PFSK-1 (cell line): Measurements from ENCODE around the gene FABP6.

Source experiments
- FOXP2 ChIP-seq: optimal IDR thresholded peaks from 2 replicates; pipeline ENCODE3; 2011; ENCODE audit warnings: borderline replicate concordance, control low read depth, inconsistent platforms; ENCODE audit not compliant: insufficient read depth; ENCODE audit errors: extremely low read length, extremely low read depth
- POLR2AphosphoS5 ChIP-seq: IDR thresholded peaks from 2 replicates; pipeline ENCODE4 v1.6.1; 2012; ENCODE audit warnings: low read depth, mild to moderate bottlenecking, control low read depth, low read length, moderate library complexity
- SIN3A ChIP-seq: IDR thresholded peaks from 2 replicates; pipeline ENCODE4 v1.6.1; 2012; ENCODE audit warnings: mild to moderate bottlenecking, low read length, moderate library complexity, borderline replicate concordance; ENCODE audit not compliant: insufficient read depth
- TAF1 ChIP-seq: IDR thresholded peaks from 2 replicates; pipeline ENCODE4 v1.6.1; 2012; ENCODE audit warnings: low read length, control low read depth, borderline replicate concordance; ENCODE audit not compliant: insufficient read depth
- TF ChIP-seq, protein P1 (sequence below), 2 experiments: IDR thresholded peaks; 2 replicates each; pipeline versions ENCODE4 v1.6.1 to v1.8.0; 2011 to 2012; ENCODE audit warnings: low read depth in 2 of 2, low read length in 2 of 2, control low read depth in 1 of 2, inconsistent platforms in 1 of 2, mild to moderate bottlenecking in 1 of 2, moderate library complexity in 1 of 2; ENCODE audit not compliant: insufficient read depth in 1 of 2

Gene FABP6

DNA sequence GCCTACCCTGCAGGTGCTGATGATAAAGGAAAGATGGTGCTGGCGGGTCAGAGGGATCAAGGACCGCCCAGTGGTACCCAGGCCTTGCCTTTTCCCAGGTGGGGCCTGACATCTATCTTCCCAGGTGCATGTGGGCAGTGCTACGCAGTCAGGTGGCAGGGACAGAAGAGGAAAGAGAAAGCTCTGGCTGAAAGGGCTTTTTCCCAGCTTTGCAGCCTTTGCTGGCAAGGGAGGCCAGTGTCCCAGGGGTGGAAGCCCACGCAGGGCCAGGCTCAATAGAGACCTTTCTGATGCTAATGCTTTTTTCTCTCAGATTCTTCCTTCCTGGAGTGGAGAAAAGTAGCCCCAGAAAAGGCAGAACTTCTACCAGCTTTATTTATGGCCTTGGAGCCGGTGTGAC is 36.7 kb downstream of the FABP6 start:
- TF ChIP-seq POLR2AphosphoS5 (no peak), TAF1 (no peak), SIN3A (no peak), FOXP2 (no peak)

DNA sequence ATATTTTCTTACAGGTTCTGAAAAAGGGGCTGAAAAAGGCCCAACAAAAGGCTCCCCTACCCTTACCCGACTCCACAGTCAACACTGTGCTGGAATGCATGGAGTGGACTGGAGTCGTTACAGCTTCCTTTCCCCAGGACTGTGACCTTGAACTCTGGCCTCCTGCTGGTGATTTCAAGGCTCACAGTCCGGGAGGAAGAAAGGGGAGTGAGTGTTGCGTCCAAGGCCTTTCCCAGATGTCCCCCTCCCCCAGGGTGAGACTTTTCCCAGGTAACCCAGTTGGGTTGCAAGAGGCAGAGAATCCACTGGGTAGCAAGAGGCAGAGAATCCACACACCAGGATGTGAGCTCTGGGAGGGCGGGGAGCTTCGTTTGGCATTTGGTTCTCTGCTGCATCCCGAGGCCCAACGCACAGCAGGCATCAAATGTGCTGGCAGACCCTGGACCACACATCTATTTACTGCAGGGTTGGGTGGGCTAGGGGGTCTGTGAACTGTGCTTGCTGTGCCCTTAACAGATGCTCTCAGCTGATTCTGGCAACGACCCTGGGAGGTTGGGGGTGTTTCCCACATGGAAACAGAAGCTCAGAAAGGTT is 37.5 kb downstream of the FABP6 start:
- no peak for TF ChIP-seq SIN3A
- TF ChIP-seq POLR2AphosphoS5: no peak
- TF ChIP-seq, protein P1, sequence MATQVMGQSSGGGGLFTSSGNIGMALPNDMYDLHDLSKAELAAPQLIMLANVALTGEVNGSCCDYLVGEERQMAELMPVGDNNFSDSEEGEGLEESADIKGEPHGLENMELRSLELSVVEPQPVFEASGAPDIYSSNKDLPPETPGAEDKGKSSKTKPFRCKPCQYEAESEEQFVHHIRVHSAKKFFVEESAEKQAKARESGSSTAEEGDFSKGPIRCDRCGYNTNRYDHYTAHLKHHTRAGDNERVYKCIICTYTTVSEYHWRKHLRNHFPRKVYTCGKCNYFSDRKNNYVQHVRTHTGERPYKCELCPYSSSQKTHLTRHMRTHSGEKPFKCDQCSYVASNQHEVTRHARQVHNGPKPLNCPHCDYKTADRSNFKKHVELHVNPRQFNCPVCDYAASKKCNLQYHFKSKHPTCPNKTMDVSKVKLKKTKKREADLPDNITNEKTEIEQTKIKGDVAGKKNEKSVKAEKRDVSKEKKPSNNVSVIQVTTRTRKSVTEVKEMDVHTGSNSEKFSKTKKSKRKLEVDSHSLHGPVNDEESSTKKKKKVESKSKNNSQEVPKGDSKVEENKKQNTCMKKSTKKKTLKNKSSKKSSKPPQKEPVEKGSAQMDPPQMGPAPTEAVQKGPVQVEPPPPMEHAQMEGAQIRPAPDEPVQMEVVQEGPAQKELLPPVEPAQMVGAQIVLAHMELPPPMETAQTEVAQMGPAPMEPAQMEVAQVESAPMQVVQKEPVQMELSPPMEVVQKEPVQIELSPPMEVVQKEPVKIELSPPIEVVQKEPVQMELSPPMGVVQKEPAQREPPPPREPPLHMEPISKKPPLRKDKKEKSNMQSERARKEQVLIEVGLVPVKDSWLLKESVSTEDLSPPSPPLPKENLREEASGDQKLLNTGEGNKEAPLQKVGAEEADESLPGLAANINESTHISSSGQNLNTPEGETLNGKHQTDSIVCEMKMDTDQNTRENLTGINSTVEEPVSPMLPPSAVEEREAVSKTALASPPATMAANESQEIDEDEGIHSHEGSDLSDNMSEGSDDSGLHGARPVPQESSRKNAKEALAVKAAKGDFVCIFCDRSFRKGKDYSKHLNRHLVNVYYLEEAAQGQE (IDR thresholded peaks at IDR 0.05; ENCODE audit: insufficient read depth in 1 of 2, low read depth in 2 of 2, low read length in 2 of 2): no peak
- TF ChIP-seq TAF1: no peak
- TF ChIP-seq FOXP2: no peak

DNA sequence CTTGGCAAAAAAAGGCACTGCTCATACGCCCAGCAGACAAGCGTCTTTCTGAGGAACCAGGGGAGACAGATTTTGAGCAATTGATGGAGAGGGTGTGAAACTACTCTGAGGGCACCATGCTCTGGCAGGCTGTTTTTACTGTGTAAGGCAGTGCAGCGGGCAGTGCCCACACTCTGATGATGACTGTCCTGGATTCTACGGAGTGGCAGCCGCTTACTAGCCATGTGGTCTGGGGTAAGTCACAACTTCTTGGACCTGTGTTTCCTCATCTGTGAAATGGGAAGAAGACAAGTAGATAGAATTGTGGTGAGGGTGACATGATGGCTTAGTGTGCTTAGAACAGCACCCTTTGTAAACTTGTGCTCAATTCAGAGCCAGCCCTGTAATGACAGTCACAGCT is 38.8 kb downstream of the FABP6 start:
- TF ChIP-seq POLR2AphosphoS5 (no peak), FOXP2 (no peak), SIN3A (no peak), TAF1 (no peak)
- TF ChIP-seq, protein P1 (IDR thresholded peaks at IDR 0.05; ENCODE audit: insufficient read depth in 1 of 2, low read depth in 2 of 2, low read length in 2 of 2): no peak

DNA sequence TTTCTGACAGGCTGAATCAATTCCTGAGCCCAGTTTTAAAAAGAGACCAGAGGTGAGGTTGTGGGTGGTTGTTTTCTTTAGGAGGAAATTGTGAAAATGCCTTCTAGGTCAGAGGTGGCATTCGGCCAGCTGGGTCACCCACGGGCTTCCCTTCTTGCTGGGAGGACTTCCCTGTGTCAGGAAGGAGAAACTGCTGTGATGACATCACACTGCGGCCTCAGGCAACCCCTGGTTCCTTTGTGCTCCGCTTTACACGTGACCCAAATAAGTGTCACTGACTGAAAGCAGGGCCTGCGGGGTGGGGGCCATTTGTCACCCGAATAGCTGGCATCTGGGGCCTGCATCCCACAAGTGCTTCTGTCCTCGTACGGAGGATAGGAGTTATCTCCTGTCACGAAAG is 39.7 kb downstream of the FABP6 start:
- TF ChIP-seq, protein P1 (IDR thresholded peaks at IDR 0.05; ENCODE audit: insufficient read depth in 1 of 2, low read depth in 2 of 2, low read length in 2 of 2): no peak
- TF ChIP-seq TAF1: no peak

DNA sequence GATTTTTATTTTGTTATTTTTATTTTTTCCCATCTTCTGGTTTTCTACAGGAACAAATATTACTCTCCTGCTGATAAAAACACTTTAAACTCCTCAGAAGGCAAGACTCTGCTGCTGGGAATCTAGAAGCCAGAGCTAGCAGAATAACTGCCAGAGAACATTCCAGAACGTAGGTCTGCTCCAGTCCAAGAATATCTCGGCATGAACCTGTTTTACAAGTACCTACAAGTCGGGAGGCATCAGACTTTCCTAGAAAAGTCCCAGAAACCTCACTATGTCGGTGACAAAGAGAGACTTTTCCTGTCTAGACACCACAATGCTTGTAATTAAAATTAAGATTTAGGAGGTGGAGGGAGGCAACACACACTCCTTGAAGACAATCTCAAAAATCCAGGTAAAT is 41.4 kb downstream of the FABP6 start:
- TF ChIP-seq, protein P1 (IDR thresholded peaks at IDR 0.05; ENCODE audit: insufficient read depth in 1 of 2, low read depth in 2 of 2, low read length in 2 of 2): no peak
- no peak for TF ChIP-seq POLR2AphosphoS5
- TF ChIP-seq SIN3A: no peak
- TF ChIP-seq FOXP2: no peak
- no peak for TF ChIP-seq TAF1
